B cell (primary cell): ENCODE measurements around the gene HOXA11. TPM values are rescaled to one million over a fixed set of nuclear protein-coding genes. Genes with fewer than 3 reads are reported as not detected.

ENCODE experiments used
- ATAC-seq: fragments of 200-7000 bp; cut with Tn5 transposase; one replicate; pipeline ENCODE4 v1.10.0; 2021; ENCODE audit warnings: low read depth, mild to moderate bottlenecking, moderate number of reproducible peaks, moderate library complexity
- CTCF ChIA-PET: fragments of 350-600 bp; sonication (Branson Sonifier 250); formaldehyde crosslinking; loops from one replicate; lab custom pipeline; 2021; ENCODE audit warnings: antibody characterized with exemption, inconsistent platforms; lab: Charles Lee
- POLR2A ChIA-PET: fragments of 350-600 bp; sonication (Branson Sonifier 250); formaldehyde crosslinking; loops from one replicate; lab custom pipeline; 2021; ENCODE audit warnings: antibody characterized with exemption; lab: Charles Lee
- DNase-seq: peaks from one replicate; pipeline ENCODE4 v3.0.0; 2013
- H2AFZ ChIP-seq: 2 replicates; pipeline ENCODE4 v1.6.1; 2012; ENCODE audit warnings: mild to moderate bottlenecking, low read depth, low read length; ENCODE audit not compliant: insufficient read depth, poor library complexity, severe bottlenecking
- H3K27ac ChIP-seq, 2 donors: 1 replicate in 1 of 2; 2 replicates in 1 of 2; pipeline ENCODE4 v1.5.1; 2012 to 2013; ENCODE audit warnings: low read length in 2 of 2, mild to moderate bottlenecking in 2 of 2, moderate library complexity in 1 of 2
- H3K27me3 ChIP-seq, 4 experiments: fragments of 200-600 bp in 1 of 4; sonication (generic) in 1 of 4; replicated peaks in 1 of 4; 1 replicate in 2 of 4; 2 replicates in 2 of 4; pipeline versions ENCODE4 v1.6.1 to v1.7.0; 2013 to 2016; ENCODE audit warnings: low read length in 3 of 4, mild to moderate bottlenecking in 2 of 4, mixed read lengths in 1 of 4, moderate library complexity in 1 of 4; ENCODE audit not compliant: insufficient read depth in 4 of 4, control insufficient read depth in 3 of 4; ENCODE audit errors: control extremely low read depth in 1 of 4
- H3K36me3 ChIP-seq, 2 experiments: replicated peaks in 1 of 2; 1 replicate in 1 of 2; 2 replicates in 1 of 2; pipeline versions ENCODE4 v1.6.1 to v1.7.1; 2013; ENCODE audit warnings: low read length in 1 of 2; ENCODE audit not compliant: insufficient read depth in 2 of 2, control insufficient read depth in 1 of 2; ENCODE audit errors: control extremely low read depth in 1 of 2, extremely low read depth in 1 of 2
- H3K4me1 ChIP-seq, 2 donors: fragments of 200-600 bp in 1 of 2; sonication (generic) in 1 of 2; 1 replicate in 1 of 2; 2 replicates in 1 of 2; pipeline versions ENCODE4 v1.5.1 to v1.6.1; 2013 to 2017; ENCODE audit warnings: low read length in 2 of 2; ENCODE audit not compliant: control insufficient read depth in 2 of 2, insufficient read depth in 2 of 2
- H3K4me2 ChIP-seq: replicated peaks from 2 replicates; pipeline ENCODE3; 2012; ENCODE audit warnings: mild to moderate bottlenecking, low read depth, low read length; ENCODE audit not compliant: poor library complexity, severe bottlenecking
- H3K4me3 ChIP-seq, 5 experiments: fragments of 200-600 bp in 1 of 5; sonication (generic) in 1 of 5; 1 replicate in 3 of 5; 2 replicates in 2 of 5; pipeline versions ENCODE4 v1.5.1 to v1.7.0; 2011 to 2016; ENCODE audit warnings: low read length in 4 of 5, mild to moderate bottlenecking in 4 of 5, low read depth in 2 of 5, control low read depth in 1 of 5, moderate library complexity in 1 of 5; ENCODE audit not compliant: insufficient read depth in 1 of 5; ENCODE audit errors: control extremely low read depth in 1 of 5, extremely low read depth in 1 of 5
- H3K79me2 ChIP-seq: fragments of 200-600 bp; sonication (generic); one replicate; pipeline ENCODE4 v1.6.0; 2016; ENCODE audit warnings: low read length; ENCODE audit not compliant: control insufficient read depth, insufficient read depth
- H3K9ac ChIP-seq: fragments of 200-600 bp; sonication (generic); 2 replicates; pipeline ENCODE4 v1.6.1; 2017; ENCODE audit warnings: mild to moderate bottlenecking, low read length, moderate library complexity
- H3K9me3 ChIP-seq, 3 donors: one replicate each; pipeline versions ENCODE4 v1.6.1 to v1.7.1; 2013; ENCODE audit warnings: low read length in 2 of 3; ENCODE audit not compliant: control insufficient read depth in 2 of 3, insufficient read depth in 1 of 3; ENCODE audit errors: control extremely low read depth in 1 of 3
- H4K20me1 ChIP-seq: 2 replicates; pipeline ENCODE4 v1.6.0; 2012; ENCODE audit warnings: mild to moderate bottlenecking, low read length; ENCODE audit not compliant: insufficient read depth, control insufficient read depth, poor library complexity, severe bottlenecking
- H3K27ac Mint-ChIP-seq: one replicate; pipeline ENCODE4 v1.8.0; 2021; ENCODE audit warnings: mixed read lengths
- H3K27me3 Mint-ChIP-seq: one replicate; pipeline ENCODE4 v1.8.0; 2021; ENCODE audit warnings: mixed read lengths
- H3K4me1 Mint-ChIP-seq: one replicate; pipeline ENCODE4 v1.8.0; 2021; ENCODE audit warnings: mixed read lengths
- H3K4me3 Mint-ChIP-seq: one replicate; pipeline ENCODE4 v1.8.0; 2021; ENCODE audit warnings: mixed read lengths
- H3K9me3 Mint-ChIP-seq: one replicate; pipeline ENCODE4 v1.8.0; 2022; ENCODE audit warnings: mixed read lengths; ENCODE audit not compliant: insufficient read depth
- EZH2 ChIP-seq: IDR thresholded peaks from 2 replicates; pipeline ENCODE4 v1.6.1; 2012; ENCODE audit warnings: borderline replicate concordance, low read depth, mild to moderate bottlenecking, moderate library complexity, low read length; ENCODE audit not compliant: insufficient read depth, poor library complexity, severe bottlenecking
- WGBS: methylation state at CpG from one replicate; pipeline ENCODE4 v1.1.5; 2013; ENCODE audit warnings: missing lambda C conversion rate; ENCODE audit not compliant: insufficient coverage; 5-methylcytosine and 5-hydroxymethylcytosine counted together
- intact Hi-C: fragments of 100-400 bp; cut with micrococcal nuclease; formaldehyde crosslinking; loops from one replicate; pipeline ENCODE4 v1.10.0; 2022
- polyA plus RNA-seq: library from polyadenylated mRNA; depleted of rRNA; stranded (reverse); fragments of >200 nt; gene quantifications from 2 replicates; pipeline ENCODE4 v1.2.3, GENCODE V29; 2012
- total RNA-seq, 2 donors: library from RNA; stranded (reverse); fragments of 120-200 nt in 1 of 2; gene quantifications; 1 replicate in 1 of 2; 2 replicates in 1 of 2; pipeline versions ENCODE4 v1.2.3 to v1.2.4, GENCODE V29; 2013 to 2022
- TF ChIP-seq, protein P1 (sequence below): fragments of 200-600 bp; IDR thresholded peaks from one replicate; pipeline ENCODE4 v1.8.0; 2022; ENCODE audit warnings: antibody characterized with exemption, mild to moderate bottlenecking

HOXA11 gene
- total and polyA plus RNA-seq, 2 donors (not counting 1 experiment from before 2014, with no cell fraction given), result not detected

- DNase-seq (no peak), ATAC-seq (no peak)
- POLR2A ChIA-PET, result interaction anchor here (1.0 kb wide), 1 partner anchor 23 kb away, joined by 3 read pairs; no protein-coding TSS in a partner anchor
- Mint-ChIP-seq H3K4me1 (peaks cover 41% of the 10 kb centered on the region), H3K27me3 (peaks cover 71% of the 10 kb centered on the region), H3K27ac (no peak overlapping the region), H3K9me3 (no peaks in the 10 kb centered on the region), H3K4me3 (peak overlapping the region; percentile 59)
- H3K27me3 ChIP-seq, result peaks cover 0 to 98% (median 81%) of the 10 kb centered on the region in 4 experiments
- intact Hi-C loops, result loop anchor here (2.0 to 5.0 kb wide), 2 partner anchors 37 to 771 kb away; partner anchors contain the start of gene HOXA11
- H4K20me1 ChIP-seq, result peaks cover 10% of the 10 kb centered on the region
- H3K4me1 ChIP-seq, result peaks cover 55 to 67% of the 10 kb centered on the region in 2 donors
- H3K9me3 ChIP-seq, result peaks cover 0 to 84% (median 6%) of the 10 kb centered on the region in 3 donors
- H3K9ac ChIP-seq, result peak overlapping the region; percentile 30
- CTCF ChIA-PET, result interaction anchor here (0.6 to 6.9 kb wide), 21 partner anchors 9 to 1298 kb away, joined by 3 to 52 read pairs (median 3); no protein-coding TSS in a partner anchor
- peak overlapping the region in 3 of 5 experiments; percentile 4 to 48 (median 33) for H3K4me3 ChIP-seq
- no peak for TF ChIP-seq EZH2
- TF ChIP-seq, protein P1, sequence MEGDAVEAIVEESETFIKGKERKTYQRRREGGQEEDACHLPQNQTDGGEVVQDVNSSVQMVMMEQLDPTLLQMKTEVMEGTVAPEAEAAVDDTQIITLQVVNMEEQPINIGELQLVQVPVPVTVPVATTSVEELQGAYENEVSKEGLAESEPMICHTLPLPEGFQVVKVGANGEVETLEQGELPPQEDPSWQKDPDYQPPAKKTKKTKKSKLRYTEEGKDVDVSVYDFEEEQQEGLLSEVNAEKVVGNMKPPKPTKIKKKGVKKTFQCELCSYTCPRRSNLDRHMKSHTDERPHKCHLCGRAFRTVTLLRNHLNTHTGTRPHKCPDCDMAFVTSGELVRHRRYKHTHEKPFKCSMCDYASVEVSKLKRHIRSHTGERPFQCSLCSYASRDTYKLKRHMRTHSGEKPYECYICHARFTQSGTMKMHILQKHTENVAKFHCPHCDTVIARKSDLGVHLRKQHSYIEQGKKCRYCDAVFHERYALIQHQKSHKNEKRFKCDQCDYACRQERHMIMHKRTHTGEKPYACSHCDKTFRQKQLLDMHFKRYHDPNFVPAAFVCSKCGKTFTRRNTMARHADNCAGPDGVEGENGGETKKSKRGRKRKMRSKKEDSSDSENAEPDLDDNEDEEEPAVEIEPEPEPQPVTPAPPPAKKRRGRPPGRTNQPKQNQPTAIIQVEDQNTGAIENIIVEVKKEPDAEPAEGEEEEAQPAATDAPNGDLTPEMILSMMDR, result no peak
- no peaks in the 10 kb centered on the region for H3K36me3 ChIP-seq
- no peaks in the 10 kb centered on the region for H3K79me2 ChIP-seq
- H3K4me2 ChIP-seq, result peak overlapping the region; percentile 79
- WGBS, result 14% methylated on average over 10 of the region's 13 CpGs
- no peak overlapping the region for H2AFZ ChIP-seq
- no peak overlapping the region for H3K27ac ChIP-seq
Observed at GRCh38 chr7:27149842-27150567, 35.0 kb downstream of the HOXA11 start.
